G401.6 (cell line): ENCODE results near the gene LARGE2.

Source experiments
- FAIRE-seq: peaks from 2 replicates; lab custom pipeline; 2012; peaks lifted over from hg19 to GRCh38; lab: Jason Lieb, UNC

Gene LARGE2

DNA sequence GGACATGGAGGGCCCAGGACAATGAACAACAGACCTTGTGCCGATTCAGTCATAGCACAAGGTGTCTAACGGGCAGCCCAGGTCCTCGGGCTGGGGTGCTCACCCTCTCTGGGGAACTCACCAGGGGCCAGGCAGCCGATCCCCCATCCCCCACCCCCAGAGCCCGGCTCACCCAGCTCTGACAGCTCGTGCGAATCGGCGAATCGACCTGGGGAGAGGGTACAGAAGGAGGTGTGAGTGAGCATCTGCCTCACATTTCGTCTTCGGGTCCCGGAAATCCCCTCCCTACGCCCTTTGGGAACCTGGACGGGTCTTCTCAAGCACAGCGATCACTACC, 5.2 kb upstream of the LARGE2 start:
- FAIRE-seq, result no peak

DNA sequence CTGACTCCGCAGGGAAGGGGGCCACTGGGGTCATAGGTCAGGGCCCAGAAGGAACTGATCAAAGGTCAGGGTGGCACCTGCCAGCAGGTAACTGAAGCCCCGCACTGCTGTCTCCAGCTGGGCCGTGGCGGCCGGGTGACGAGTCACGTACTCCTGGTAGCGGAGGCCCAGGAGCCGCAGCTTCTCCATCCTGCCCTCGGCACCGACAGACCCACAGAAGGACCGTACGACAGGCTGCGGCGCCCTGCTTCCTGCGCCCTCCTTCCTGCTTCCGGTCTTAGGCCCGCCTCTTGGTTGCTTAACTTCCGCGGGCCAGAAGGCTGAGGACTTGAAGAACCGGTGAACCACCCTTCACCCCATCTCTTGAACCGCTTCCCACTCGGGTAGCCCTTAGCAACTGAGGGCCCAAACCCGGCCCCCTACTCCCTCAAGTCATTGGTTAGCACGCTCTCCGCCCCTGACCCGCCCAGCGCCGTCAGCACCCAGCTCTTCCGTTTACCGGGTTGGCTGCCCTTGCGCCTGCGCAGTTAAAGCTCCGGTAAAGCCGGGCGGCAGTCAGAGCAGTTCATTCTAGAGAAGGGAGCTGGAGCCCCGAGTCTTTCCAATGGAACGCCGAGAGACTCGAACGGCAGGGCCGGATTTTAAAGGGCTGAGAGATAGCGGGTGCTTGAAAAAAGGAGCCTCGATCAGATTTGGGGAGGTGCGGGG, 4.7 kb upstream of the LARGE2 start, which contains the start of gene PEX16:
PEX16 (minus strand) TSS at position 255 of the 708 bp plus-strand sequence; CDS start at position 189, 66 bp downstream.
- peak; percentile 99 for FAIRE-seq

DNA sequence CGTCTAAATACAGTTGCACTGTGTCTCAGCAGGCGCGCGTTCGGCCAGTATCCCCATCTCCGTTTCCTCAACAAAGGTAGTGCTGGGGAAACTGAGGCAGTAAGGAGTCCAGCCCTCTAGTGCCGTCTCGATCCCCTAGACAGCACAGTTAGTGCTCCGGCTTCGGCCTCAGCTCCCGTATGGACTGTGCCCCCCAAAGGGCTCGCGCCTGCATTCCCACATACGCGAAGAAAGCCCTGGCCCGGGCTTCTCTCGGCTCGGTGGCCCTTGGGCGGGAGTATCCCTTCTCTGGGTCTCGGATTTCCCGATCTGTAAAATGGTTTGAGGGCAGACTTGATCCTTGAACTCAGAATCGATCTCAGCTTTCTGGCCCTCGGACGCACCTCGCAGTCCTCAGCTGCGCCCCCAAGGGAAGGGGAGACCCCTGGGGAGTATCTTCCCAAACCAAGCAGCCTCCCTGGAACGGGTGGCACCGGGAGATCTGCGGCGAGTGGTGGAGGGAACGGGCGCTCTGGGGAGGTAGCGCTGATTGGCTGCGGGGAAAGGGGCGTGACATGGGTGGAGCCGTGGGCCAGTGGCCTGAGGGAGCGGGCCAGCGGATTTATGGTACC, 4.0 kb upstream of the LARGE2 start:
- peak; percentile 73 for FAIRE-seq

DNA sequence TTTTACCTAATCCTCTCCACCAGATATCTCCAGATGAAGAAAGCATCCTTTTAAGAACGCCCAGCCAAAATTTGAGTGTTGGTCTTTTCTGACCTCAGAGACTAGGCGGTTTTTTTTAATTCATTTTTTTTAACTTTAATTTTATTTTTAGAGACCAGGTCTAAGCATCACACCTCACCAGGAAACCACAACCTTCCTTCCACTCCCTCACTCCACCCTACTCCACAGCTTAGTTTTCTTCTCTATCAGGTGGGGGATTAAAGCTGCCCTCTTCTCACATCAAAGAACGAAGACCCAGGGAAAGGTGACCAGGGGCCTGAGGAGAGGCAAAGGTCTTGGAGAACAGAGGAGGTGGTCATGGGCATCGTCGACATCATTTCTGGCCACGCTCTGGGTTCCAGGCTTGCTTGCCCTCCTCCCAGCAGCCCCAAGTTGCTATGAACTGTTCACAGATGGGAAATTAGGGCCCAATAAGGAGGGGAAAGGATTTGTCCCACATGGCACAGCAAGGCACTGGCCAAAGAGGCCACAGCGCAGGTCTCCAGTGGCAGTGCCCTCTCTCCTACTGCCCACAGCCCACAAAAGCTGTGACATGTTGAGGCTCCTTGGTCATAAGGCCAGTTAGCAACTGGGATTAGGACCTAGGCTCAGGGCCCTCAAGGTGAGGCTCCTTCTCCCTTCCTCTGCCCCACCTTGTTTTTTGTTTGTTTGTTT, 3.3 kb upstream of the LARGE2 start:
- no peak for FAIRE-seq

DNA sequence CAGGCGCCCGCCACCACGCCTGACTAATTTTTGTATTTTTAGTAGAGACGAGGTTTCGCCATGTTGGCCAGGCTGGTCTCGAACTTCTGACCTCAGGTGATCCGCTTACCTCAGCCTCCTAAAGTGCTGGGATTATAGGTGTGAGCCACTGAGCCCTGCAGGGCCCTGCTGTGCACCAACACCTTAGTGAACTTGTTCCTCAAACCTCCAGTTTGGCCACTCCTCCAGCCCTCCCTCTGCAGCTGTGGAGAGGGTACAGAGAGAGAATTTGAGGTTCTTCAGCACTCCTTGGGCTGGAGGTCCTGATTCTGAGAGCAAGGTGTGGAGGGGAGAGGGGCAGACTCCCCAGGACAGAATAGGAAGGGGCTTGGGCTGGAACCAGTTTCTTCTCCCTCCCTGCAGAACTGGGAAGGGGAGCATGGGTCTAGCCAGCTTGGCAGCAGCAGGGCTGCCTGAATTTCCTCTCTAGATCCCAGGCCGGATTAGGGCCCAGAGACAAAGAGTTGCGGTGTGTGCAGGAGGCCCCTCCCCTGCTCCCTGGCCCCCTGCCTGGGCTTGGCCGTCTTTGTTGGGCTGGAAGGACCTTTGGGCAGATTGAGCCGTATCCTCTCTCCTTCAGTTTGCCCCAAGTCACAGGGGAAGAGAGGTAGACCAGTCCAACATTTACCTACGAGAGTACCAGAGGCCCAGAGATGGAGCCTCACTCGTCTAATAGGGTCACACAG, 2.5 kb upstream of the LARGE2 start:
- FAIRE-seq, result no peak

DNA sequence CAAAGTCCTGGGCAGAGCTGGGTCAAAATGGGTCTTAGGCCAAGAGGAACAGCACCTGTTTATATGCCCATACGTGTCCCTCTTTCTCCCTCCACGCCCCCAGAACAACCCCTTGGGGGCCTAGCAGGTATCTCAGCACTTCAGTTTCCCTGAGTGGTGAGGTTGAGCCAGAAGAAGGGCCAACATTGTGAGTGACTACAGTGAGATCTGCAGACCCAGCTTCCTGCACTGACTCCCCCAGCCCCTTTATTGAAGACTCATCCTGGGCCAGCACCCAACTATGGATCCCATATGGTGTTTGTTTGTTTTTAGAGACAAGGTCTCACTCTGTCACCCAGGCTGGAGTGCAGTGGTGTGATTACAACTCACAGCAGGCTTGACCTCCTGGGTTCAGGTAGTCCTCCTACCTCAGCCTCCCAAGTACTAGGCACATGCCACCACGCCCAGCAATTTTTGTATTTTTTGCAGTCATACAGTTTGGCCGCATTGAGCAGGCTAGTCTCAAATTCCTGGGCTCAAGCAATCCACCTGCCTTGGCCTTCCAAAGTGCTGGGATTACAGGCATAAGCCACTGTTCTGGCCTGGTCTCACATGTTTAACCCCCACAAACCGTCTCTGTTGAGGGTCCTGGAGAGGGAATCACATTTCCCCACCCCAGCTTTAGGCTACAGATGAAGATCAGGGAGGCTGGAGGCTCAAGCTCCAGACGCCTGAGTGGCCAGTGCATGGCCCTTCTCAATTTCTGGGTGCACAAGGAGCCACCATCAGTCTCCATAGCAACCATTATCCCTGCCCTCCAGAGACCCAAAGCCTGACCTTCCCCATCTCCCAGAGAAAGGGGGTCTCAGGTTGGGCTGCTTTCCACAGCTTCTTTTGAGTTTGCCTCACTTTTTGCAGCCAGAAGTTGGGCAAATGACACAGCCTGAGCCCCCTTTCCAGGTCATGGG, 1.7 kb upstream of the LARGE2 start:
- FAIRE-seq, result no peak

DNA sequence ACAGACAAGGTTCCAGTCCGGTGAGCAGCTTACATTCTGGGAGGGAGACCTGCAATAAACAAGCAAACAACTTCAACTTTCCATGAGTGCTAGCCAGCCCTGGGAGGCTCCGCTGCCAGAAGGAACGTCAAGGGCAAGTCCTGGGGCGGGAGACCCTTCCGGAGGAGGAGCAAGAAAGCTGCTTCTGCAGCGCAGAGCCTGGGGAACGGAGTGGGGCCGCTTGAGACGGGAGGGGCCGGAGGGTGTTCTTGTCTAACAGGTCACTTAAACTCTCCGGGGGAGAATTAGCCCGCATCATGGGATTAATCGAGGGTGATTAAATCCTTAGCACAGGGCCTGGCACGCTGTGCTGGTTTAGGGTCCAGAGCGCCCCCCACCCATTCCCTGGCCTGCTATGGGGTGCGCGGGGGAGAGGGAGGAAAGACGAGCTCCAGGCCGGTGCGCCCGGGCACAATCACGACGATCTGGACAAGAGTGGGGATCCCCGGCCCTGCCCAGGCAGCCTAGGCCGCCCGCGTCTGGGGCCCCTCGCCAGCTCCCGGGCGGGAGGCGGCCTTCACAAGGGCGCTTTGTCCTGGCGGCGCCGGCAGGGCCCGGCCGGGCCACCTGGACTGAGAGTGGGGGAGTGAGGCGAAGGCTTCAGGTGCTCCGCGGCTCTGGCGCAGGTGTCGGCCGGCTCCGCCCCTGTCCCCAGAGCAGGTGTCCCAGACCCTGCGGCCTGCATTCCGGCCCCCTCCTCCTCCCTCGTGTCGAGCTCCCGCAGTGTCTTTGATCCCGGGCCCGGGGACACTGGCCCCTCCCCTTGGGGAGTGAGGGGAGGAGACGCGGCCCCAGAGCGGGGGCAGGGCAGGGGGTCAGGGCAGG, 663 bp upstream of the LARGE2 start:
- FAIRE-seq, result no peak

DNA sequence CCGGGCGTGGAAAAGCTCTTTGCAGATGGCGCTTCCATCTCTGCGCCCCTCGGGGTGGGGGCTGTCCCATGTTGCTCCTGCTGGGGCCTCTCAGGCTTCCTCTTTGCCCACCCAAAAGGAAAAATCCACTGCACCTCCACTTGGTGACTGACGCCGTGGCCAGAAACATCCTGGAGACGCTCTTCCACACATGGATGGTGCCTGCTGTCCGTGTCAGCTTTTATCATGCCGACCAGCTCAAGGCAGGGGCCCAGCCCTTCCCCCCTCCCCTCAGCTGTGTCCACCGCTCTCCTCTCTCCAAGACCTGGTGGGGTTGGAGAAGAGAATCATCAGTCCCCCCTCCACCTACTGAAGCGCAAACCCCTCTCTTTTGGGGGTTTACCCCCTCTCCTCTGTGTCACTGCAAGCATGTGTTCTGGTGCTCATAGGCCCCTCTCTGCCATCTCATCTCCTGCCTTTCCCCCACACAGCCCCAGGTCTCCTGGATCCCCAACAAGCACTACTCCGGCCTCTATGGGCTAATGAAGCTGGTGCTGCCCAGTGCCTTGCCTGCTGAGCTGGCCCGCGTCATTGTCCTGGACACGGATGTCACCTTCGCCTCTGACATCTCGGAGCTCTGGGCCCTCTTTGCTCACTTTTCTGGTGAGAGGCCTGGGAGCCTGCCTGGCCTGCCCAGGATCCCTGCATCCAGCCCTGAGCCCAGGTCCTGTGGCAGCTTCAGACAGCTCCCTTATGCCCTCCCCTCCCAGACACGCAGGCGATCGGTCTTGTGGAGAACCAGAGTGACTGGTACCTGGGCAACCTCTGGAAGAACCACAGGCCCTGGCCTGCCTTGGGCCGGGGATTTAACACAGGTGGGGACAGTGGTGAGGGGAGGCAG, 1.8 kb downstream of the LARGE2 start:
- FAIRE-seq, result no peak

DNA sequence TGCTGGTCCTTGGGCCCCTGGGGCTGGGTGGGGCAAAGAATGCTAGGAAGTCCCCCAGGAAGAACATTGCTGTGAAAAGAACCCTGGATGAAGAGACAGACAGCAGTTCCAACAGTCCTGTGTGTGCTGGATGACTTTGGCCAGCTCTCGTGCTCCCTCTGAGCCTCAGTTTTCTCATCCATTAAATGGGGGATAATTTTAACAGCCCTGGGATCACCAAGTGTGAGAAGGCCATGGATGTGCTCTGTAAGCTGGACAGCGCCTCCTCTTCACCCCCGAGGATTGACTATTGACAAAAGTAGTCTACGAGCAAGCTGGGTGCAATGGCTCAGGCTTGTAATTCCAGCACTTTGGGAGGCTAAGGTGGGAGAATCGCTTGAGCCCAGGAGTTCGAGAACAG, 2.5 kb downstream of the LARGE2 start:
- no peak for FAIRE-seq

DNA sequence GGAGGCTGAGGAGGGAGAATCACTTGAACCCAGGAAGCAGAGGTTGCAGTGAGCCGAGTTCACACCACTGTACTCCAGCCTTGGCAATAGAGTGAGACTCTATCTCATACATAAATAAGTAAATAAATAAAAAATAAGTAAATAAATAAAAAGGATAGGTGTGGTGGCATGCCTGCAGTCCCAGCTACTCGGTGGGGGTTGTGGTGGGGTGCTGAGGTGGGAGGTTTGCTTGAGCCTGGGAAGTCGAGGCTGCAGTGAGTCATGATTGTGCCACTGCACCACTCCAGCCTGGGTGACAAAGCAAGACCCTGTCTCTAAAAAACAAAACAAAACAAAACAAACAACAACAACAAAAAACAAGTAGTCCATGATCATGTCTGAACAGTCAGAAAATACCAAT, 3.1 kb downstream of the LARGE2 start:
- no peak for FAIRE-seq

DNA sequence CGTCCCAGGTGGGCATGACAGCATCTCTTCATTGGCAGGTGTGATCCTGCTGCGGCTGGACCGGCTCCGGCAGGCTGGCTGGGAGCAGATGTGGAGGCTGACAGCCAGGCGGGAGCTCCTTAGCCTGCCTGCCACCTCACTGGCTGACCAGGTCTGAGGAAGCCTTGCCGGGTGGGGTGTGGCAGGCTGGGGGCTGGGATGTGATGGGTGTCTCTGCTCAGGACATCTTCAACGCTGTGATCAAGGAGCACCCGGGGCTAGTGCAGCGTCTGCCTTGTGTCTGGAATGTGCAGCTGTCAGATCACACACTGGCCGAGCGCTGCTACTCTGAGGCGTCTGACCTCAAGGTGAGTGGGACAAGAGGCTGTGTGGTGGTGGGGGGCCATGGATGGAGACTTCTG, 3.5 kb downstream of the LARGE2 start:
- no peak for FAIRE-seq

DNA sequence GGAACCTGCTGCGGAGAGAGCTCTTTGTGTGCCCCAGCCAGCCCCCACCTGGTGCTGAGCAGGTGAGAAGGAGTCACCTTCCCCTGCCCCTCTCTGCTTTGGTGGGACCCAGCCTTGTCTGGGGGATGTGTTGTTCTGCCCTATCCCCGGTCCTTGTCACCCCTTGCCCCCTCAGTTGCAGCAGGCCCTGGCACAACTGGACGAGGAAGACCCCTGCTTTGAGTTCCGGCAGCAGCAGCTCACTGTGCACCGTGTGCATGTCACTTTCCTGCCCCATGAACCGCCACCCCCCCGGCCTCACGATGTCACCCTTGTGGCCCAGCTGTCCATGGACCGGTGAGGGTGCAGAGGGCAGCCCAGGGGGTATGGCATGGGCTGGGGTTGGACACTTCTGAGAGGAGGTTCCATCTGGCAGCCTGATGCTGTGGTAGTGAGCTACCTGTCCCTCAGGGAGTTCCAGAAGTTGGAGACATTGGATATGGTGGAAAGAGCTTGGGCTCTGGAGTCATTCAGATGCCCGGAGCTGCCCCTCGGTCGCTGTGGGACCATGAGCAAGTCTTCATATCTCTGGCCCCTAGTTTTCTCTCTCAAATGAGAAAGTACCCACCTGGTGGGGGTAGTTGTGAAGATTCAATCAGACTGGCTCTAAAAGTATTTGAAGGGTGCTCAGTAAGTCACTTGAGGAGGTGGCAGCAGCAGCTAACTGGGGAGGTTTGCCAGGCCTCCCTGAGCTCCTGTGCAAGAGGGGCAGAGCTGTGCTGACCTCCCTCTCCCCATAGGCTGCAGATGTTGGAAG, 4.3 kb downstream of the LARGE2 start:
- FAIRE-seq, result no peak

DNA sequence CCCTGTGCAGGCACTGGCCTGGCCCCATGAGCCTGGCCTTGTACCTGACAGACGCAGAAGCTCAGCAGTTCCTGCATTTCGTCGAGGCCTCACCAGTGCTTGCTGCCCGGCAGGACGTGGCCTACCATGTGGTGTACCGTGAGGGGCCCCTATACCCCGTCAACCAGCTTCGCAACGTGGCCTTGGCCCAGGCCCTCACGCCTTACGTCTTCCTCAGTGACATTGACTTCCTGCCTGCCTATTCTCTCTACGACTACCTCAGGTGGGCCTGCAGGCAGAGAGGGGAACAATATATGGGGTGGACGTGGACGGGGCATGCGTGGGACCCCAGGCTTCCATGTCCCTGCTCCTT, 4.9 kb downstream of the LARGE2 start:
- FAIRE-seq, result no peak

DNA sequence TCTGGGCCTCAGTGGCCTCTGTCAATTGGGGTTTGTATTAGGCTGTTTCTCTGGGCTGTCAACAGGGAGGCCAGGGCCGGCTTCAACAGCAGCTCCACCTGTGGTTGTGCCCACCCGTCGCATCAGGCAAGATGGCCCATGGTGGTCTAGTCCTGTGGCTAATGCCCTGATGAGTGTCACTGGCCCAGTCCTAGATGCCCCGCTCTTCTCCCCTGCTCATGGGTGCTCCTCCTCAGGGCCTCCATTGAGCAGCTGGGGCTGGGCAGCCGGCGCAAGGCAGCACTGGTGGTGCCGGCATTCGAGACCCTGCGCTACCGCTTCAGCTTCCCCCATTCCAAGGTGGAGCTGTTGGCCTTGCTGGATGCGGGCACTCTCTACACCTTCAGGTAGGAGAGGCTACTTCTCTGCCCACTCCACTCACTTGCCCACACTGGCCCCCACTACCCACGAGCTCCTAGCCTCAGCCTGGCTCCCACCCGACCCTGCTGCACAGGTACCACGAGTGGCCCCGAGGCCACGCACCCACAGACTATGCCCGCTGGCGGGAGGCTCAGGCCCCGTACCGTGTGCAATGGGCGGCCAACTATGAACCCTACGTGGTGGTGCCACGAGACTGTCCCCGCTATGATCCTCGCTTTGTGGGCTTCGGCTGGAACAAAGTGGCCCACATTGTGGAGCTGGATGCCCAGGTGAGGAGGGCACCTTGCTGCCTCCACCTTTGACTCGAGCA, 5.4 kb downstream of the LARGE2 start:
- FAIRE-seq, result no peak

DNA sequence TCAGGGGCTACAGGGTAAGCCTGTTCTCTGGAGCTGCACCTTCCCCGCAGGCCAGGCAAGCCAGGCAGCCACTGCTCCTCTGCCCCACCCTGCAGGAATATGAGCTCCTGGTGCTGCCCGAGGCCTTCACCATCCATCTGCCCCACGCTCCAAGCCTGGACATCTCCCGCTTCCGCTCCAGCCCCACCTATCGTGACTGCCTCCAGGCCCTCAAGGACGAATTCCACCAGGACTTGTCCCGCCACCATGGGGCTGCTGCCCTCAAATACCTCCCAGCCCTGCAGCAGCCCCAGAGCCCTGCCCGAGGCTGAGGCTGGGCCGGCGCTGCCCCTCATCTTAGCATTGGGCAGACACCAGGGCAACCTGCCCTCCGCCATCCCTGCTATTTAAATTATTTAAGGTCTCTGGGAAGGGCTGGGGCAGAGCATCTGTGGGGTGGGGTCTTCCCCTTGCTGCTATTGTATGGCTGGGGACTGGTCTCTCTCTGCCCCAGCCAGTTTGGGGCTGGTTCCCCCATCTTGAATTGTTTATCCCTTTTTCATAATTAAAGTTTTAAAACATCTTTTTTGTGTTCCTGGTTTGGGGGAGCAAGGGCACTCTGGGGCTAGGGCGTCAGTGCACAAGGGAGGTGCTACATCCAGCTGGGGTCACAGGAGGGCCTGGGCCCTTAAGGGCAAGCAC, 6.2 kb downstream of the LARGE2 start:
- no peak for FAIRE-seq

DNA sequence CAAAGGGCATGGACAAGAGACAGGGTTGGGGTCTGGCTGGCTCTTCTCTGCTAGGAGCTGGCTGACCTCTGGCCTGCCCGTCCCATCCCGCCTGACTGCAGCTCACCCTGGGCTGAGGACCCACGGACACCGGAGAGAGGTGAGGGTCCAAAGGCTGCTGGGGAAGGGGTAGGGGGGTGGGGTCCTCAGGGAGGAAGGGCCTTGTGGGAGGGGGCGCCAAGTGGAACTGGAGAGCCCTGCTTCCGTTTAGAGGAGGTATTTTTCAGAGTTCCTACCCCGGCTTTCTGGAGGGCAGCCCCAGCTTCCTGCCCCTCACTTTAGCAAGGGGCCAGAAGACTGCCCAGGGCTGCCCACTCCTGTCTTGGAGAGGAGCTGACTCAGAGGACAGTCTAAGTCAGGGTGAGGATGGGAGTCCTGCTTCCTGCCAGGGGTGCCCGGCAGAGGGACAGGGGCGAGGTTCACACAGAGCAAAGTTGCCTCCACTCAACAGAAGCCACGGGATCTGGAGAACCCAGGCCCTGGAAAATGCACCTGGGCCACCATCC, 7.1 kb downstream of the LARGE2 start:
- no peak for FAIRE-seq

DNA sequence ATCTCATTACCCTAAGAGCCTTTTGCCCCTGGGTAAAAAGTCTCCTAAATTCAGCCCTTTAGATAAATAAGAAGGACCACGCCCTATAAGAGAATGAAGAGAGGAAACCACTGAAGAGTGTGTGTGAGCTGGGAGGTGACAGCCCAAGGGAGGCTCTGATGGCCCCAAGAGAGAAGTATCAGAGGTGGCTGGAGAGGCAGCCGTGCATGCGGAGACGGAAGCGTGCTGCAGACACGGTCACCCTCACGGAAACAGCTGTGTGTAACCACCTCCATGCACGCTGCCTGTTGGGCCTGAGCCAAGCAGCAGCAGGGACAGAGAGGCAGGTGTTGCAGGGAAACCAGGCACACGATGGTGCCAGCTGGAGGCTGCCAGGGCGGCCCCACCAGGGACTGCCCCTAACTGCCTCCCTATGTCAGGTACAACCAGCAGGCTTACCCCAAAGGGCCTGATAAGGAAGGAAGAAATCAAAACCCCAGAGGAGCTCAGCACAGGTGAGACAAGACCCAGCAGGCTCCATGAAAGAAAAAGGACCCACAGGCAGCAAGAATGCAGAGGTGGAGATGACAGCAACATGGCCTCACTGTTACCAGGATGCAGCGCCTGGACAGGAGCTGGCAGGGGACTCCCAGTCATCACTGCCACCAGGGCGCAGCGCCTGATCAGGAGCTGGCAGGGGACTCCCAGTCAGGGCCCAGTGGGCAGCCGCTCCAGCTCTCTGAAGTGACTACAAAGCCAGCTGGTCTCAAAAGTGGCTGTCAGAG, 7.8 kb downstream of the LARGE2 start:
- FAIRE-seq, result no peak
